HG03558 (cell line): Measurements from ENCODE around the gene NEUROD4.

Experiments
- ATAC-seq: cut with Tn5 transposase; IDR thresholded peaks from one replicate; pipeline ENCODE4 v1.9.1; 2021; ENCODE audit warnings: moderate number of reproducible peaks; ENCODE audit not compliant: unreplicated experiment; ENCODE audit errors: extremely low read depth

NEUROD4 gene

DNA sequence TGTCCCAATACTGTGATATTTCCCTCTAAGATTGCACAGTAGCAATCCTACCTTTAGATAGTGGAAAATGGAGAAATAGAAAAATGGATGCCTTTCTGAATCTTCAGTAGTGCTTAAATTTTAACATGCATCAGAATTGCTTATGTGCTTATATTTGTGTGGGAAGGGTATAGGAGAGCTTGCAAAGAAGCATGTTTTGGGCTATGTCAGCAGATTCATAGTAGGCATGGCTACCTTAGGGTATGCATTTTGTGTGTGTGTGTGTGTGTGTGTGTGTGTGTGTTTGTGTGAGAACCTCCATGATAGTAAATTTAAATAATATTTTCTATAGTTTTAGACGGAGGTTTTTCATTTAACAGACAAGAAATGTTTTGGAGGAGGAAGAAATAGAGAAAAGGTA, 38.3 kb downstream of the NEUROD4 start:
- no peak for ATAC-seq

DNA sequence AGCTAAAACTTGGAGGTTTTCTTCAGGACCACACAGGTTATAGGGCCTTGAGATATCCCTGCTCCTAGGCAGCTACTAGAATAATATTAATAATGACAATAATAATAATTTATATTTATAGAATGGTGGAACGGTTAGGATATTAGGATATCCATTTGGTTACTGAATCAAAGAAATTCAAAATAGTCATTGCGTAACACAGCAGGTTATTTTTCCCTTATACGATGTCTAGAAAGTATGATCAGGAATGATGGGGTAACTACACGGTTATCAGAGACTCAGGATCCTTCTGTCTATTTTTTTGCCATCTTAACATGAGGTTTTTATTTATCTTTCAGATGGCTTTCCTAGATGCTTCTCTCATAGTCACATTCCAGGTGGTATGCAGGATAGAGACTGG, 39.0 kb downstream of the NEUROD4 start:
- ATAC-seq: no peak

- ATAC-seq: peak; percentile 99
Measured at GRCh38 chr12:55060470-55060869, 40.7 kb downstream of the NEUROD4 start.

GRCh38 chr12:55061024-55061423, 41.2 kb downstream of the NEUROD4 start:
- no peak for ATAC-seq

DNA sequence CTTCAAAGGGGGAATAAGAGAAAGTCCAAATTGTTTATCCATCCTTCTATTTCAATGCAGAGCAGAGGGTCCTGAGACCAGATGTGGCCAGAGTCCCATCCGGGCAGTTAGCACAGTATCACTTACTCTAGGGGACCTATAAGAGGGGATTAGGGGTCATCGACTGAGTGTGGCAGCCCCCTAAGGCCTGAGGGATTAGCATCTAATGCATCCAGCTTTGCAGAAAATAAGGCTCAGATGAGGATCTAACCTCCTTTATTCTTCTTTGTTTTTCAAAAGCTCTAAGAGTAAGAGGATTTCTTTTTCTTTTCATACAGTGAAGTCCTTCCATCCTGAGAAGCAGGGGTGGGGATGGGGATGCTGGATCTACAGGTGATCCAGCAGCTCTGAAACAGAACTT, 43.5 kb downstream of the NEUROD4 start:
- ATAC-seq: no peak

DNA sequence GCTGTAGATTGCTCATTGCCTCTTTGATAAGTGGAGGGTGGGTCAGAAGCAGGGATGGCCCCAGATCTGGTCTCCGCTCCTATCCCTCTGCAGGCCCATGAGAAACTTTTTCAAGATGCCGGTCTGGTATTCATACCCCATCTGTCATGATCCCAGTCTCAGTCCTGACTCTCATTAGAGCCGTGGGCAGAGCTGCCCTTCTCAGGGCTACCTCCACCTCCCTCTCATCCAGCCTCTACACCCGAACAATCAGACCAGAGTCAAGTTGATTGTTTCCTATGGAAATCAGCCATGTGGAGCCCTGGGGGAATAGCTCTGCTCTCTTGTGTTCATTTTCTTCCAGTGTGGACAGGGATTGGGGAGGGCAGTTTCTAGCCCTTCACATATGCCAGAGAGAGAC, 45.8 kb downstream of the NEUROD4 start:
- no peak for ATAC-seq

GRCh38 chr12:55067701-55068100, 47.9 kb downstream of the NEUROD4 start:
- ATAC-seq: no peak

GRCh38 chr12:55068416-55069010, 48.7 kb downstream of the NEUROD4 start:
- ATAC-seq: no peak

GRCh38 chr12:55072083-55072482, 52.3 kb downstream of the NEUROD4 start:
- no peak for ATAC-seq

- ATAC-seq: no peak
Measured at GRCh38 chr12:55073043-55074022, 53.6 kb downstream of the NEUROD4 start.

GRCh38 chr12:55074806-55075205, 55.0 kb downstream of the NEUROD4 start:
- ATAC-seq: no peak
